Vagina (tissue), 2 donors: ENCODE results near the gene MTA2. TPM values are rescaled to one million over a fixed set of nuclear protein-coding genes. Genes with fewer than 3 reads are reported as not detected.

Source experiments
- DNase-seq, 2 donors: peaks; one replicate each; pipeline ENCODE4 v3.0.0-alpha.2; 2017; ENCODE audit errors: extremely low spot score in 2 of 2
- H3K27ac ChIP-seq: fragments of 200-600 bp; sonication (generic); one replicate; pipeline ENCODE4 v1.5.1; 2019
- H3K27me3 ChIP-seq: fragments of 200-600 bp; sonication (generic); one replicate; pipeline ENCODE4 v1.5.1; 2019
- H3K36me3 ChIP-seq, 2 donors: fragments of 200-600 bp; sonication (generic); one replicate each; pipeline ENCODE4 v1.5.1; 2017 to 2019
- H3K4me1 ChIP-seq: fragments of 200-600 bp; sonication (generic); one replicate; pipeline ENCODE4 v1.5.1; 2019
- H3K4me3 ChIP-seq, 2 donors: fragments of 200-600 bp; sonication (generic); 1 replicate in 1 of 2; 2 replicates in 1 of 2; pipeline ENCODE4 v1.5.1; 2016 to 2019
- H3K9me3 ChIP-seq: fragments of 200-600 bp; sonication (generic); one replicate; pipeline ENCODE4 v1.5.1; 2019
- POLR2A ChIP-seq, 2 donors: fragments of 450-650 bp; IDR thresholded peaks; one replicate each; pipeline ENCODE4 v1.6.1; 2017; ENCODE audit warnings: antibody characterized with exemption in 2 of 2, mild to moderate bottlenecking in 2 of 2, moderate library complexity in 2 of 2
- POLR2AphosphoS5 ChIP-seq, 2 donors: sonication (generic); formaldehyde crosslinking; IDR thresholded peaks; one replicate each; pipeline ENCODE4 v1.9.0; 2017; ENCODE audit warnings: antibody characterized with exemption in 2 of 2, mild to moderate bottlenecking in 2 of 2, low read depth in 1 of 2; ENCODE audit not compliant: insufficient read depth in 1 of 2
- intact Hi-C: fragments of 100-400 bp; cut with DNase I; formaldehyde crosslinking; loops from one replicate; pipeline ENCODE4 v1.15.1; 2023
- total RNA-seq: library from RNA; depleted of rRNA; stranded (reverse); fragments of >200 nt; gene quantifications from one replicate; pipeline ENCODE4 v1.2.3, GENCODE V29; 2016
- TF ChIP-seq, protein P1 (sequence below), 3 experiments: fragments of 450-650 bp in 2 of 3; fragments of 200-600 bp in 1 of 3; sonication (generic) in 1 of 3; IDR thresholded peaks; one replicate each; pipeline ENCODE4 v1.5.1; 2017 to 2019; ENCODE audit warnings: antibody characterized with exemption in 3 of 3, mild to moderate bottlenecking in 2 of 3, moderate library complexity in 2 of 3

The MTA2 gene
- total RNA-seq, 1 donor from 2014 or later = 96.3 TPM

DNA sequence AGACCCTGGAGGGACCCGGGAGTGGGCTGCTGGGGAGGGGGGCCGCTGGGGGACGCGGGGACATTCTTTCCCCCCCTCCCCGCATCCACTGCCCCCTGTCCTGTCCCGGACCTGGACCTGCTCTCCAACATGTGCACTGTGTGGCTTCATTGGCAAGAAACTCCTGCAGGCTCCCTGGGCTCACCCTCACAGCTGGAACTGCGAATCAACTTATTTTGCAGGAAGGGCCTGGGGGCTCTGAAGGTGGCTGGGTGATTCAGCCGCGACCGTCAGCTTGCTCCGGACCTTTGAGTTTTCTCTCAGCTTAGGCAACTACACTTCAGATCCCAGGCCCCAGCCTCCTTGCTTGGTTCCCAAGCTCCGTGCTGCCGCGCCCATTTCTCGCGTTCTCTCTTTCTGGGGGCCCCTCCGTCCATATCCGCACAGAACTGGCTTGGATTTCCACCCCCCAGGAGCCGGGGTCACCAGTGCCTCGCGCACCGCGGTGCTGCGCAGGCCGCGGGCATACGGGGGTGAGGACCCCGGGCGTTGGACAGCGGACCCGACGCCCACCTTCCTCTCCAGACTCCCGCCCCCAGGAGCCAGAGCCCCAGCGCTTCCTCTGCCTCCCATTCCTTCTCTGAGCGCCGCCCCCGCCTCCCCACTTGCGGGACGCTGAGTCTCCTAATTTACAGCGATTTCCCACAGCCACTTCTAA is 54.6 kb downstream of the MTA2 start:
- Histone ChIP-seq H3K27me3 (no peaks in the 10 kb centered on the region), H3K36me3 (no peaks in the 10 kb centered on the region), H3K27ac (peak overlapping the region; percentile 100), H3K4me1 (peaks cover 75% of the 10 kb centered on the region), H3K4me3 (peak overlapping the region; percentile 99 to 100), H3K9me3 (no peaks in the 10 kb centered on the region)
- DNase-seq = peak in 1 of 2 donors; percentile 92
- TF ChIP-seq POLR2AphosphoS5 (IDR thresholded peaks at IDR 0.05; ENCODE audit: insufficient read depth in 1 of 2, low read depth in 1 of 2) = peak in 1 of 2 donors; percentile 9
- TF ChIP-seq, protein P1, sequence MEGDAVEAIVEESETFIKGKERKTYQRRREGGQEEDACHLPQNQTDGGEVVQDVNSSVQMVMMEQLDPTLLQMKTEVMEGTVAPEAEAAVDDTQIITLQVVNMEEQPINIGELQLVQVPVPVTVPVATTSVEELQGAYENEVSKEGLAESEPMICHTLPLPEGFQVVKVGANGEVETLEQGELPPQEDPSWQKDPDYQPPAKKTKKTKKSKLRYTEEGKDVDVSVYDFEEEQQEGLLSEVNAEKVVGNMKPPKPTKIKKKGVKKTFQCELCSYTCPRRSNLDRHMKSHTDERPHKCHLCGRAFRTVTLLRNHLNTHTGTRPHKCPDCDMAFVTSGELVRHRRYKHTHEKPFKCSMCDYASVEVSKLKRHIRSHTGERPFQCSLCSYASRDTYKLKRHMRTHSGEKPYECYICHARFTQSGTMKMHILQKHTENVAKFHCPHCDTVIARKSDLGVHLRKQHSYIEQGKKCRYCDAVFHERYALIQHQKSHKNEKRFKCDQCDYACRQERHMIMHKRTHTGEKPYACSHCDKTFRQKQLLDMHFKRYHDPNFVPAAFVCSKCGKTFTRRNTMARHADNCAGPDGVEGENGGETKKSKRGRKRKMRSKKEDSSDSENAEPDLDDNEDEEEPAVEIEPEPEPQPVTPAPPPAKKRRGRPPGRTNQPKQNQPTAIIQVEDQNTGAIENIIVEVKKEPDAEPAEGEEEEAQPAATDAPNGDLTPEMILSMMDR (IDR thresholded peaks at IDR 0.05) = no peak
- intact Hi-C loops = no loop called here

DNA sequence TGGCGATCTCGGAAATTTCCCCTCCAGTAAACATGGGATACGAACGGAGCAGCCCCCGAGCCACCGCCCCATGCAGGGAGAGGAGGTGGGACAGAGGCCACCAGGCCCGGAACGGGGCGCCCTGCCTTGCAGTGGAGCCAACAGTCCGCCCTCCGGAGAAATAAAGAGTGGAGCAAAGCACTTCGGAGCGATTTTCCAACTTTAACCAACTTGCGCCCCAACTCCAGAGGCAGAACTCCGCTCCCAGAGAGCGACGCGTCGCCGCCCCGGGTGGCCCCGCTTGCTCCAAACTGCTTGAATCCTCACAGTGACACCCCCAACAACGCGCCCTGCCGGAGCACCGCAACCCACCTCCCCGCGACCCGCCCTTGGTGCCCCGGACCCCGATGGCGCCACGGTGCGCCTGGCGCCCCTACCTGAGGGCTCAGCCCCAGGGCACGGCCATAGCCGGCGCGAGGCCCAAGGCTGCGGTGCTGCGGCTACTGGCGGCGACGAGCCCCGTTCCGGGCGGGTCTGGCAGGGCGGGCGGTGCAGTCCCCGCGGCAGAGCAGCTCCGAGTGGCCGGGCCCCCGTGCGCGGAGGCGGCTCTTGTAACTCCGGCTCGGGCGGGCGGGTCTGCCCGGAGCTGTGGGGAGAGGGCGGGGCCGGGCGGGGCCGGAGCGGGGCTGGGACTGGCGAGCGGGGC is 55.3 kb downstream of the MTA2 start, which contains the start of gene AHNAK:
Gene AHNAK (minus strand): TSS at position 563 of the 685 bp plus-strand sequence. CDS start 10,708 bp downstream, outside the sequence.
- intact Hi-C loops = no loop called here
- Histone ChIP-seq H3K27ac (peak within 1 kb of the TSS; percentile 100), H3K4me1 (peaks cover 75% of the 10 kb centered on the region), H3K27me3 (no peaks in the 10 kb centered on the region), H3K36me3 (no peaks in the 10 kb centered on the region), H3K9me3 (no peaks in the 10 kb centered on the region), H3K4me3 (peak within 1 kb of the TSS; percentile 99 to 100)
- peak in 1 of 2 donors; percentile 93 for DNase-seq
- TF ChIP-seq POLR2AphosphoS5 (IDR thresholded peaks at IDR 0.05; ENCODE audit: insufficient read depth in 1 of 2, low read depth in 1 of 2) (no peak), POLR2A (IDR thresholded peaks at IDR 0.05) (peak in 1 of 2 donors; percentile 93)
- TF ChIP-seq, protein P1 (IDR thresholded peaks at IDR 0.05) = no peak

DNA sequence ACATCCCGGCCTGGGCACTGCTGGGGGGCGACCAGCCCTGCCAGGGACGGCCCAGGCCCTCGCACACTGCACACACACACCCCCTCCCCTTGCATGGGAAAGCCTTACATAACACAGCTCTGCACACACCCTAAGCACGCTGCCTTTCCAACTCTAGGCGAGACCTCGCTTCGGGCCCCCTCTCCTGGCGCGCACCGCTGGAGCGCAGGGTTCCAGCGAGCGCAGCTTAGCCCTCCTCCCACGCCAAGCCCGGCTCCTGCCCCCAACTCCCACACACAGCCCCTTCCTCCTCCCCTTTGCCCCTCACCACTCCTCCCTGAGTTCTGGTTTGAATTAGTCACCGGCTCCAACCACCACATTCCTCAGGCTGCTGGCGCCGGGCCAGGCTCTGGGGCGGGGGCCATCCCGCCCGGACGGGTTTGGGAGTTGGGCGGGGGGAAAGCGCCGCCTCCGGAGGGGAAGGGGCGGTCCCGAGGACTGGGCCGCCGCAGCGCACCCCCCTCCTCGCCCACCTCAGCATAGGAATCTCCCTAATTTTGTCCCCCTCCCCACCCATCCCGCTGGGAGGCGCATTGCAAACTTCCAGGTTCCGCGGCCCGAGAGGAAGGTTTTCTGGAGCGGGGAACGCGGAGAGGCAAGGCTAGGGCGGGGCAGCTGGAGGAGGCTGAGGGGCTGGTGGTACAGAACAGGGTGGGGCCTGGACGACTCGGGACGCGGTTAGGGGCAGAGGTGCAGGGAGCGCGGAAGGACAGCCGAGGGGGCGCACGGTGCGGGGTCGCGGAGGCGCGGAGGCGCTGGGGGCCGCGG is 56.0 kb downstream of the MTA2 start:
- intact Hi-C loops = loop anchor here (1.0 to 2.0 kb wide), 2 partner anchors 29 to 147 kb away; no protein-coding TSS in a partner anchor
- Histone ChIP-seq H3K27ac (peak overlapping the region; percentile 100), H3K36me3 (no peaks in the 10 kb centered on the region), H3K9me3 (no peaks in the 10 kb centered on the region), H3K4me1 (peaks cover 75% of the 10 kb centered on the region), H3K27me3 (no peaks in the 10 kb centered on the region), H3K4me3 (peak overlapping the region; percentile 99 to 100)
- DNase-seq = peak in 1 of 2 donors; percentile 96
- TF ChIP-seq POLR2AphosphoS5 (IDR thresholded peaks at IDR 0.05; ENCODE audit: insufficient read depth in 1 of 2, low read depth in 1 of 2) (peak; percentile 86 to 97), POLR2A (IDR thresholded peaks at IDR 0.05) (peak in 1 of 2 donors; percentile 64)
- TF ChIP-seq, protein P1 (IDR thresholded peaks at IDR 0.05) = peak in 1 of 3 experiments; percentile 6

DNA sequence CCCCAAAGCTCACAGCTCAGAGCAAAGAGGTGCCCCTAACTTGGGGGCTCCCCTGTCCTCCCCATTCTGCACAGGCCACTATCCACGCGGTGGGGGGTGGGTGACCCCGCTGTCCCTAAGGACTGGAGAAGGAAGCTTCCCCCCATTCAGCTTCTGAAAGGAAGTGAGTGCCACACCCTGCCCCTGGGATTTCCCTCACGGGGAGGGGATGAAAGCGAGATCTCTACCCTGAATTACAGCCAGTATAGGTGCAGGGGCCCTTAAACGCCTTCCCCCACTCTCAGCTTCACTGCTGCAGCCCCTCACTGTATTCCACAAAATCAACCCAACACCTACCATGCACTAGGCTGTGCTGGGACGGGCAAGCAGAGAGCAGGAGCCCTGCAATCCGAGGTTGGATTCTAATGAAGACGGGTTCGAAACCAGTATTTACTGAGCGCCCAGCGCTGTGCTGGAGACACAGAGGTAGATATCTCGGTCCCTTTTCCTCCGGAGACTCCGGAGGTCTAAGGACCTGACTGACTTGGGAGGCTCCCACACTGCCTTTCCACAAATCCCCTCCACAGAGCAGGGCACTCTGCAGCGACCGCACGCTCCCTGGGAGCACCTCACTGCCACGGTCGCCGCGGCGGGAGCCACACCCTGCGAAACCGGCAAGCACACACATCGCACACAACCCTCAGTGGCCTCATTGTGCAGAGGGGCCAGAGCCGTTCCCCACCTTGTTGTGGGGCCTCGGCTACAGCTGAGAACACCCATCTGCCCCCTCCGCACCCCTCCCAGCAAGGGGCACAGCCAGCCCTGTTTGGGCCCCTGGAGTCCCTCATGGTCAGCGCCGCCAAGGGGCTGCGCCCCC is 56.9 kb downstream of the MTA2 start:
- DNase-seq = no peak
- intact Hi-C loops = loop anchor here (1.0 to 5.0 kb wide), 4 partner anchors 29 to 146 kb away; no protein-coding TSS in a partner anchor
- H3K4me1 ChIP-seq = peaks cover 75% of the 10 kb centered on the region

More for the DNA sequence above, 56.9 kb downstream of the MTA2 start:
- no peaks in the 10 kb centered on the region for H3K9me3 ChIP-seq
- TF ChIP-seq POLR2AphosphoS5 (IDR thresholded peaks at IDR 0.05; ENCODE audit: insufficient read depth in 1 of 2, low read depth in 1 of 2) (no peak), POLR2A (IDR thresholded peaks at IDR 0.05) (no peak)
- TF ChIP-seq, protein P1 (IDR thresholded peaks at IDR 0.05) = no peak
- no peaks in the 10 kb centered on the region for H3K27me3 ChIP-seq
- H3K36me3 ChIP-seq = no peaks in the 10 kb centered on the region
- H3K27ac ChIP-seq = peak overlapping the region; percentile 100
- peak overlapping the region; percentile 99 to 100 for H3K4me3 ChIP-seq
